C4-2B (cell line): Measurements from ENCODE around the gene ZMYM5.
"Not testable (repeated sequence)": the region's sequence is repeated elsewhere in the genome, so short reads cannot be mapped to it uniquely, and the experiment has no call there.

ENCODE experiments used
- H3K27ac ChIP-seq: fragments of 450-650 bp; 2 replicates; pipeline ENCODE4 v1.5.1; 2017
- ZFX ChIP-seq: fragments of 450-650 bp; IDR thresholded peaks from 2 replicates; pipeline ENCODE4 v1.6.1; 2017
- TF ChIP-seq, protein P1 (sequence below): fragments of 450-650 bp; conservative IDR thresholded peaks from 2 replicates; pipeline ENCODE4 v1.5.1; 2017; ENCODE audit warnings: mild to moderate bottlenecking

Gene ZMYM5

DNA sequence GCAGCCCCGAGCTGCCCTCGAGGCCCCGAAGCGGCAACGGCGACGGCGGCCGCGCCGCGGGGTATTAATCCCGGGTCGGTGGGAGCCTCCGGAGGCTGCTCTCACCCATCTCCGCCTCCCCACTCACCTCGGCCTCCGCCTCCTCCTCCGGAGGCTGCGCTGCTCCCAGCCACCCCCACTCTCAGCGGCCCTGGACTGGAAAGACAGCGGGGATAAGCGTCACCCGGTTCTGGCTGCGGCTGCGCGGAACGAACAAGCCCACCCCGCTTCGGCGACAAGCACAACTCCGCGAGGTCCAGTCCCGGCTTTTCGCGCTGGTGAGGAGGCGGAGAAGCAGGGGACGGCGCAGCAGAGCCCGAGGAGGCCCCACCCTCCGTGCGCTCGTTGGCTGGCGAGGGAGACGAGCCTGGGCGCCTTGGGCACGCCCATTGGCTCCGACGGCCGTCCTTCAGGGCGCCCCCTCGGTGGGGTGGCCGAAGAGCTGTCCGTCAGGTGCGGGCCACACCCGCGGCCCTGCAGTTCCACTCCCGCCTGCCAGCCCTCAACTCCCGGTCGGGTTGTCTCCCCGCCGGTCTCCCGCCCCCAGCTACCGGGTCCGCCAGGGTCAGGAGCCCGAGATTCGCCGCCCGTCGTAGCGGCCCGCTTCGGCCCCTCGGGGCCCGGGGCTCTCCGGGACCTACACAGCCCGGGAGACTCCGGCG is at the start of gene ZMYM5:
ZMYM5 (minus strand) TSS at position 327 of the 701 bp plus-strand sequence. CDS start 11,469 bp downstream, outside the sequence.
- TF ChIP-seq, protein P1, sequence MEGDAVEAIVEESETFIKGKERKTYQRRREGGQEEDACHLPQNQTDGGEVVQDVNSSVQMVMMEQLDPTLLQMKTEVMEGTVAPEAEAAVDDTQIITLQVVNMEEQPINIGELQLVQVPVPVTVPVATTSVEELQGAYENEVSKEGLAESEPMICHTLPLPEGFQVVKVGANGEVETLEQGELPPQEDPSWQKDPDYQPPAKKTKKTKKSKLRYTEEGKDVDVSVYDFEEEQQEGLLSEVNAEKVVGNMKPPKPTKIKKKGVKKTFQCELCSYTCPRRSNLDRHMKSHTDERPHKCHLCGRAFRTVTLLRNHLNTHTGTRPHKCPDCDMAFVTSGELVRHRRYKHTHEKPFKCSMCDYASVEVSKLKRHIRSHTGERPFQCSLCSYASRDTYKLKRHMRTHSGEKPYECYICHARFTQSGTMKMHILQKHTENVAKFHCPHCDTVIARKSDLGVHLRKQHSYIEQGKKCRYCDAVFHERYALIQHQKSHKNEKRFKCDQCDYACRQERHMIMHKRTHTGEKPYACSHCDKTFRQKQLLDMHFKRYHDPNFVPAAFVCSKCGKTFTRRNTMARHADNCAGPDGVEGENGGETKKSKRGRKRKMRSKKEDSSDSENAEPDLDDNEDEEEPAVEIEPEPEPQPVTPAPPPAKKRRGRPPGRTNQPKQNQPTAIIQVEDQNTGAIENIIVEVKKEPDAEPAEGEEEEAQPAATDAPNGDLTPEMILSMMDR: no peak
- peak; percentile 84 for TF ChIP-seq ZFX
- H3K27ac ChIP-seq: peak within 1 kb of the TSS; percentile 87

DNA sequence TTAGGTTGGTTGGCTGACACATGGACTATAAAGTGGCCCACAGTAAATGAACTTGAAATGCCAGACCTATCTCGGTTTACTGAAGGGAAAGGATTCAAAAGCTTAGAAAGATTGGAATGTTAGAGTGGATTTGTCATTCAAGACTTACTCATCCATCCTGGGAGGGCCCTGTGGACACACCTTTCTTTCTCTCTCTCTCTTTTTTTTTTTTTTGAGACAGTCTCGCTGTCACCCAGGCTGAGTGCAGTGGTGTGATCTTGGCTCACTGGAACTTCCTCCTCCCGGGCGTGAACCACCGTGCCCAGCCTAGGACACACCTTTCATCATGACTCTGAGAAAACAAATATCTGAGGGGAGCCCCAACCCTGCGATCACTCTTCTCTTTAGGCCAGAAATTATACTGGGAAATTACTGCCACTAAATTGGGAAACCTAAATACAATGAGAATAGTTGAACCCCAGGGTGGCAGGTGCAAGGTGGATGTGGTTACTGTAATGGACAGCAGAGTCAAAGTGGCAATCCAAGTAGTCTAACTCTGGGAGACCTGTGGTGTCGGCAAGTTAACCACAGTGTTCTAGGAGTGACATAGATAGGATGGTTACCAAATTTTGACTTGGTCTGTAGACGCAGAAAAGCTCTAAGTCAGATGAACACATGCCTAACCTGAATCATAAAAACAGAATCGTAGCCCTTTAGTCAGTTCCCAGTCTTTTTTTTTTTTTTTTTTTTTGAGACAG is 47.1 kb upstream of the ZMYM5 start:
- TF ChIP-seq ZFX: no peak
- TF ChIP-seq, protein P1: no peak
- no peak overlapping the region for H3K27ac ChIP-seq

DNA sequence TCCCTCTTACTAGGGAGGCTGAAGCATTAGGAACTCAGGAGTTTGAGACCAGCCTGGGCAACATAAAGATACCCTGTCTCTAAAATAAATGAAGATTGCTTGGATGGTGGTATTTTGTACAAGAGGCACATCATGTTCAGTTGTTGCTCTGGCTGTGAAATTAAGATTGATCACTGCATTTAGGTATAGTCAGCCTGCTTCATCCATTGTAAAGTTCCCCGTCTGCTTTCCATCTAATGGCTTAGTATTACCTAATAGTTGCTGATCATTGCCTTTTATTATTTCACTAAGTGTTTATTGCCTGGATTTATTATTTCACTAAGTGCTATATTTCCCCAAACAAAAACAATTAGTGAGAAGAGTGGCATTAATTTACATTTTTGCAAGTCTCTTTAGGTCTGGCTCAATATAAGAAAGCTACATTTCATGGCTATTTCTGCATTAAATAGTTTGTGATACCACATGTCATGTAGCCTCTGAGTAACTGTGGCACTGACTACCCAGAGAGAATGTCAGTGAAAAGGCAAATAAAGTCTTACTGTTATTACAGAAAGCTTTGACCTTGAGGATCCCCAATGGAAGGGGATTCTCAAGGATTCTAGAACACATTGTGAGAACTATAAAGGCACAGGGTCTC is 45.0 kb upstream of the ZMYM5 start:
- TF ChIP-seq ZFX: no peak
- TF ChIP-seq, protein P1: no peak
- no peak overlapping the region for H3K27ac ChIP-seq

DNA sequence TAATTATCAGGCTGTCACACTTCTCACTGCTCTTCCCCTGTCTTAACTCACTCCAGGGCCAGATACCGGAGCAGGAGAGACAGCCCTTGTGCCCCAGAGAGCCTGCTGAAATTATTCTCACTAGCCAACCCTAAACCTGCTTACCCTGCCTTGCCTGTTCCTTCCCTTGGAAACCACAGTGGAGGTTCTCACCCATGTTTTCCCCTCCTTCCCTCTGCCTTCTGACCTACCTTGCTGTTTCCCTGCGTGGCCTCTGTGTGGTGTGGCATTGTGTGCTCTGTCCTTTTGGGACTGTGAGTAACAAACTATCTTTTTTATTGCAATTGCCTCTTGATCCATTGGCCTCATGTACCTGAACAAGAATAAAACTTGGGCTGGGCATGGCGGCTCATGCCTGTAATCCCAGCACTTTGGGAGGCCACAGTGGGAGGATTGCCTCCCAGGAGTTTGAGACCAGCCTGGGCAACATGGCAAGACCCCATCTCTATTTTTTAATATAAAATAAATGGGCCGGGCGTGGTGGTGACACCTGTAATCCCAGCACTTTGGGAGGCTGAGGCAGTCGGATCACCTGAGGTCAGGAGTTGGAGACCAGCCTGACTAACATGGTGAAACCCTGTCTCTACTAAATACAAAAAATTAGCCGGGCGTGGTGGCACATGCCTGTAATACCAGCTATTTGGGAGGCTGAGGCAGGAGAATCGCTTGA is 42.2 kb upstream of the ZMYM5 start:
- not testable (repeated sequence) for H3K27ac ChIP-seq

DNA sequence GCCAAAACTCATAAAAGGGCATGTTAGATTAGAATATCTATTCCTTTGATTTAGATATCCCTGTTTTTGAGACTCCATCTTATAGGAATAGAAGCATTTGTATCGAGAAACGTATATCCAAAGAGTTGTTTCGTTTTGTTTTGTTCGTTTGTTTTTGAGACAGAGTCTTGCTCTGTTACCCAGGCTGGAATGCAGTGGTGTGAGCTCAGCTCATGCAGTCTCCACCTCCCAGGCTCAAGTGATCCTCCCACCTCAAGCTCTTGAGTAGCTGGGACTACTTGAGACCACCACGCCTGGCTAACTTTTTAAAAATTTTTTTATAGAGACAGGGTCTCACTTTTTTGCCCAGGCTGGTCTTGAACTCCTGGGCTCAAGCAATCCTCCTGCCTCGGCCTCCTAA is 26.6 kb upstream of the ZMYM5 start:
- H3K27ac ChIP-seq: no peak overlapping the region
- TF ChIP-seq, protein P1: no peak
- TF ChIP-seq ZFX: no peak

DNA sequence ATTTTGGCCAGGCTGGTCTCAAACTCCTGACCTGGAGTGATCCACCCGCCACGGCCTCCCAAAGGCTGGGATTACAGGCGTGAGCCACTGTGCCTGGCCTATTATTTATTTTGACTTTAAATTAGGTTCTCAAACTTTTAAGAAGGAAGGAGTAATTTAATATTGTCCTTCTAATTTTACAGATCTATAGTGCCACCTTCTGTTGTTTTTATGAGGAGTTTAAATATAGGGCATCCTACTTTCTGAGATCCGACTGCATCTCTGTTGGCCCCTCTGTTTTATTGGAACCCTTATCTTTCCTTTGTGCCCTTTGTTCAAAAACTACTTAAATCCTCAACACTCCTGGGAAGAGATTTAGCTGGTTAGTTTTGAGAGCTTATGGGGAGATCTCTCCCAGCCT is 25.4 kb upstream of the ZMYM5 start:
- TF ChIP-seq ZFX: no peak
- TF ChIP-seq, protein P1: no peak
- no peak overlapping the region for H3K27ac ChIP-seq

DNA sequence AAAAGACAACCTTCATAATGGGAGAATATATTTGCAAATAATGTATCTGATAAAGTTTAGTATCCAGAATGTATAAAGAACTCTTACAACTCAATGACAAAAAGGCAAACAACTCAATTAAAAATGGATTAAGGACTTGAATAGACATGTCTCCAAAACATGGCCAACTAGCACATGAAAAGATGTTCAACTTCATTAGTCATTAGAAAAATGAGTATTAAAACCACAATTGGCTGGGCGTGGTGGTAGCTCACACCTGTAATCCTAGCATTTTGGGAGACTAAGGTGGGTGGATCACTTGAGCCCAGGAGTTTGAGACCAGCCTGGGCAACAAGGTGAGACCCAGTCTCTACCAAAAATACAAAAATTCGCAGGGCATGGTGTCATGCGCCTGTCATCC is 18.8 kb upstream of the ZMYM5 start:
- TF ChIP-seq ZFX: no peak
- TF ChIP-seq, protein P1: no peak
- no peak overlapping the region for H3K27ac ChIP-seq
